HG02885 (cell line): ENCODE results near the gene DPP7.

ENCODE experiments used
- ATAC-seq: cut with Tn5 transposase; IDR thresholded peaks from one replicate; pipeline ENCODE4 v1.9.1; 2021; ENCODE audit warnings: mild to moderate bottlenecking; ENCODE audit not compliant: unreplicated experiment, poor library complexity

DPP7 gene

GRCh38 chr9:137113385-137114159 lies 961 bp downstream of the DPP7 start:
- no peak for ATAC-seq

GRCh38 chr9:137112564-137113384 lies 1.8 kb downstream of the DPP7 start:
- ATAC-seq = no peak

GRCh38 chr9:137111788-137112563 lies 2.6 kb downstream of the DPP7 start:
- ATAC-seq = no peak

DNA sequence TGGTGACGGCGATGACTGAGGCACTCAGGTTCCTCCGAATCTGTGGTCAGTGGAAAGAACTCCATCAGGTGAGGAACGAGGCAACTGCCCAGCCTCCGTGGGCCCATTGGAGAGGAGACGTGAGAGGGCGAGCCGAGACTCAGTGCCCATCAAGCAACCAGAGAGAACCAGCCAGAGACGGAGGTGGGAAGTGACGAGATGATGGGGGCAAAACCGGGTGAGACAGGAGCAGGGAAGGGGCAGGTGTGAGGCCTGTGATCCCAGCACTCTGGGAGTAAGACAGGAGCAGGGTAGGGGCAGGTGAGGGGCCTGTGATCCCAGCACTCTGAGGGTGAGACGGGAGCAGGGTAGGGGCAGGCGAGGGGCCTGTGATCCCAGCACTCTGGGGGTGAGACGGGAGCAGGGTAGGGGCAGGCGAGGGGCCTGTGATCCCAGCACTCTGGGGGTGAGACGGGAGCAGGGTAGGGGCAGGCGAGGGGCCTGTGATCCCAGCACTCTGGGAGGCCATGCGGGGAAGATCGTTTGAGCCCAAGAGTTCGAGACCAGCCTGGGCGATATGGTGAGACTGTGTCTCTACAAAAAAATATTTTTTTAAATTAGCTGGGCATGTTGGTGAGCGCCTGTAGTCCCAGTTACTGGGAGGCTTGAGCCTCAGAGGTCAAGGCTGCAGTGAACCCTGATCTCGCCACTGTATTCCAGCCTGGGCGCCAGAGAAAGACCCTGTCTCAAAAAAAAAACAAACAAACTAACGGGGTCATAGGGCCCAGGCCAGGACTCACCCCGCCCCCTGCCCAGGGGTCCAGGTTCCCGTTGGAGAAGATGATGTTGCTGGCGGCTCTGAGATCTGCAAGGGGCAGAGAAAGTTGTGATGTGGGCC lies 3.4 kb downstream of the DPP7 start:
- no peak for ATAC-seq

DNA sequence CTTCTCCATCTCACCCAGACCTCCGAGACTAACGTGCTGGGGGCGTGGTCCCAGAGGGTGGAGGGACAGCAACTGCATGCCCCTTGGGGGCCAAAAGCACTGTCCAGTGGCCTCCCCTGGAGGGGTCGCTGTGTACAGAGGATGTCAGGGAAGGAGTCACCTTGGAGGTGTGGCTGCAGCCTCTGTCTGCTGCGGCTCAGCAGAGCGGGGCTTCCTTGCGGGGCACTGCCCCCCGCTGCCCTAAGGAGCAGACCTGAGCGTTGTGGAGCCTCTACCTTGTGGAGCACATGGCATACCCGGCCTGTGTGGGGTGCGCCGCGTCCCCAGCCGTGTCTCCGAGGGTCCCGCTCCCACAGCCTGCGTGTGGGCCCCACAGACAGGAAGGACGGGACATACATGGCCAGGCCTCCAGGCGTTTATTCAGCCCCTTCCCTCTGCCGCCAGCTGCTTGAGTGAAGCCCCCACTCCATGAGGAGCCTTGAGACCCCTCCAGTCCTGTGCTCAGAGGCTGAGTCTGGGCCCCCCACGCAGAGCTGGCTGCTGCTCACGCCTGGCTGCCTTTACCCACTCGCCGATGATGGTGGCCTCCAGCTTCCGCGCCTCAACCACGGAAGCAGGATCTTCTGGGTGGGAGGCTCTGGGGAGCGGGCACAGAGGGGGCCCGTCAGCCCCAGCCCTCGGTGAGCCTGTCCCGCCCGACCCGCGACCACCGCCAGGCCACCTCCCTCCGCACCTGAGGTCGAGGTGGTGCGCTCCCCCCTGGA lies 4.2 kb downstream of the DPP7 start:
- ATAC-seq = no peak

DNA sequence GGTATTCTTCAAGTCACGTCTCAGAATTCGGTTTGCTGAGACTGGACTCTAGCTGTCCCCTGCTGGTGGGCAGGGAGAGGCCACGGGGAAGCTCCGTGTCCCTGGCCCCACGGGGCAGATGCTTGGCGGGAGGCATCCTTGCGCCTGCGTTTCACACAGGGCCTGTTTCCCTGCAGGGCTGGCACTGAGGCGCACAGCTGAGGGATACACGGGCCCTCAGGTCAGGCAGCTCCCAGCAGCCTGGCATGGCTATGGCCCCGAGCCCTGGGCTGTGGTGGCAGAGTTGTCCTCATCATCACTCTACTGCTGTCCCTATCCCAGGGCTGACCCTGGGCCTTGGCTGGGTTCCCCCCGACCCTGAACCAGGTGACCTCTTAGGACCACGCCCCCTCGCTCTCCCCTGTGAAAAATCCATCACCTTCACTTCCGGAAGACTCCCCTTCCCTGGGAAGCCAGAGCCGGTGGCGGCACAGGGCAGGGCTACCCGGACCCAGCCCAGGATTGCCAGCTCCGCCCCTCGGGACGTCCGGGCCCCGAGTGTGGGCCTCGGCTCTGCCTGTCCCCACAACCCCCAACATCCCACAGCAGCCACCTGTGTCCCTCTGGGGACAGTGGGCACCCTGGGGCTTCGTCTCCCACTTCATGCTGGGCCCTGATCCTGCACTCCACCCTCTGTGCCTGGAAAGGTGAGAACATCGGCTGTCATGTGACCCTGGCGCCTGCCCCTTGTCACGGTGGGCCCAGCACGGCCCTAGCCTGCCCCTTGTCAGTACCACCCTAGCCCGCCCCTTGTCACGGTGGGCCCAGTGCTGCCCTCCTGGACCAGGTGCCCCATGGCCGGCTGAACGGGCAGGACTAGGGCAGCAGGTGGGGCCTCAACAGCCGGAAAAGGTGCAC lies 5.0 kb downstream of the DPP7 start:
- no peak for ATAC-seq

GRCh38 chr9:137108608-137109249 lies 5.8 kb downstream of the DPP7 start:
- ATAC-seq = no peak

- no peak for ATAC-seq
These were observed 6.6 kb downstream of the DPP7 start for GRCh38 chr9:137107982-137108381.

- ATAC-seq = no peak
These were observed 7.1 kb downstream of the DPP7 start for GRCh38 chr9:137107312-137107921.

DNA sequence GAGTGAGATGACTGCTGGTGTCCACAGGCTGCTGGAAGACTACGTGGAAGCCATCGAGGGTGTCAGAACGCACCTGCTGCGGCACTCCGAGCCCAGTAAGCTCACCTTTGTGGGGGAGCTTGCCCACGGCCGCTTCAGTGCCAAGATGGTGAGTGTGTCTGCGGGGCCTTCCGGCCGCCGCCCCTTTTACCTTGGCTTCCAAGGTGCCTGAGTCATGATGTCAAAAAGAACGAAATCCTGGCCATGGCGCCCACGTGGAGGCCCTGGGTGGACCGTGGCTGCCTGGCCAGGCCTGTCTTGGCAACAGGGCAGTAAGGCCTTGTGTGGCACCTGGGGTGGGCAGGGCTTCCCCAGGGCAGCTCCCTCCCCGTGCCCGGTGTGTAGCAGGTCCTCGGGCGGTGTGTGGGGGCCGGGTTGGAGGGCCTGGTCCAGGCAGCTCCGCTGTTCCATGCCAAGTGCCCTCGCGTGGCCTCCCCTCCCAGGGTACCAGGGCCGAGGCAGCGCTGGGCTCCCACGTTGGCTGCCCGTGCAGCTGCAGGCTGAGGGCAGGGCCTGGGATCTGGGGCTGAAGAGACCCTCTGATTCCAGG lies 7.8 kb downstream of the DPP7 start:
- no peak for ATAC-seq

DNA sequence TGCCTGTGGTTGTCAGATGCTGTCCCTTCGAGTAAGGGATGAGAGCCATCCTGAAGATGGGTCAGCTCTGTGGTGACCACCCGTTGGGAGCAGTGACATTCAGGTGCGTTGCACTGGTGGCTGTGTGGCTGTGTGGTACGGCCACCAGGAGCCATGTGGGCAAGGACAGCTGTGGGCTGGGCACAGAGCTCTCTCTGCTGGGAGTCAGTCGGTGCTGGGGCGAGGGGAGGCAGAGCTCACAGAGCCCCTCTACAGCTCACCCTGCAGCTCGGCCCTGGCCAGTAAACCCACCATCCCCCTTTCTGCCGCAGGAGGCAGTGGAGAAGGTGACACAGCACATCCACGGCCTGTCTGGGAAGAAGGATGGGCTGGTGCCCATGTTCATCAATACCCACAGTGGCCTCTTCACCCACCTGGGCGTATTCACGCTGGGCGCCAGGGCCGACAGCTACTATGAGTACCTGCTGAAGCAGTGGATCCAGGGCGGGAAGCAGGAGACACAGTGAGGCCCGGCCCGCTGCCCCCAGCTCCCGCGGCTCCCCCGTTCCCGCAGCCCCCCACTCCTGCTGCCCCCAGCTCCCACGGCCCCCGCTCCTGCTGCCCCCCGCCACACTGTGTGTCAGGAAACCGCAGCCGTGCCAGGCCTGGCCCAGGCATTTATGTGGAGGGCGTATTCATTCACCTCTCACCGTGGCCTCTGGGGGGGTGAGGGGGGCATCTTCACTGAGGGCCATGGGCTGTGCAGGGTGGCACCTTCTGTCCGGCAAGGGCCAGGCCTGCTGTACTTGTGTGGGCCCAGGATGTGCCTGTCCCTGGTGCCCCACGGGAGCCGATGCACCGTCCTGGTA lies 8.5 kb downstream of the DPP7 start:
- no peak for ATAC-seq

DNA sequence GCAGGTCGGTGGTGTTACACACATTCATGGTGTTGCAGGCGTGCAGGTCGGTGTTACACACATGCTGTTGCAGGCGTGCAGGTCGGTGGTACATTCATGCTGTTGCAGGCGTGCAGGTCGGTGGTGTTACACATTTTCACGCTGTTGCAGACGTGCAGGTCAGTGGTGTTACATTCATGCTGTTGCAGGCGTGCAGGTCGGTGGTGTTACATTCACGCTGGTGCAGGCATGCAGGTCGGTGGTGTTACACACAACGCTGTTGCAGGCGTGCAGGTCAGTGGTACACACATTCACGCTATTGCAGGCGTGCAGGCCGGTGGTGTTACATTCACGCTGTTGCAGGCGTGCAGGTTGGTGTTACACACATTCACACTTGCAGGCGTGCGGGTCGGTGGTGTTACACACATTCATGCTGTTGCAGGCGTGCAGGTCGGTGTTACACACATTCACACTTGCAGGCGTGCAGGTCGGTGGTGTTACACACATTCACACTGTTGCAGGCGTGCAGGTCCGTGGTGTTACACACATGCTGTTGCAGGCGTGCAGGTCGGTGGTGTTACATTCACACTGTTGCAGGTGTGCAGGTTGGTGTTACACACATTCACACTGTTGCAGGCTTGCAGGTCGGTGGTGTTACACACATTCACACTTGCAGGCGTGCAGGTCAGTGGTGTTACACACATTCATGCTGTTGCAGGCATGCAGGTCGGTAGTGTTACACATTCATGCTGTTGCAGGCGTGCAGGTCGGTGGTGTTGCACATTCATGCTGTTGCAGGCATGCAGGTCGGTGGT lies 11.1 kb downstream of the DPP7 start:
- no peak for ATAC-seq

DNA sequence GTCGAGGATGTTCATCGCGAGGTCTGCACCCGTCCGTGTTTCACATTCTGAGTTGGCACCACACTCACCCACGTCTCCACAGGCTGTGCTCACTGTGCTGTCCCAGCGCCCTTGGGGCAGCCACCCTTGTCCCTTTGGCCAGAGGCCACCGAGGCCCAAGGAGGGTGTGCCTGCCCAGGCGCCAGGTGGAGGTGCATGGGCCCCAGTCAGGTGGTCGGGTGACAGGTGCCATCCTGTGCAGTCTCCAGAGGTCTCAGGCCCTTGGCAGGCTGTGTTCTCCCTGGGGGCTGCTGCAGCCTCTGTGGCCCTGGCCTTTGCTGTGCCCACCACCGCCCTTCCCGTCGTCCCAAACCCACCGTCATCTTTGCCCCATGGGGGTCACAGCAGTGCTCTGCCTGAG lies 15.3 kb downstream of the DPP7 start:
- ATAC-seq = no peak

DNA sequence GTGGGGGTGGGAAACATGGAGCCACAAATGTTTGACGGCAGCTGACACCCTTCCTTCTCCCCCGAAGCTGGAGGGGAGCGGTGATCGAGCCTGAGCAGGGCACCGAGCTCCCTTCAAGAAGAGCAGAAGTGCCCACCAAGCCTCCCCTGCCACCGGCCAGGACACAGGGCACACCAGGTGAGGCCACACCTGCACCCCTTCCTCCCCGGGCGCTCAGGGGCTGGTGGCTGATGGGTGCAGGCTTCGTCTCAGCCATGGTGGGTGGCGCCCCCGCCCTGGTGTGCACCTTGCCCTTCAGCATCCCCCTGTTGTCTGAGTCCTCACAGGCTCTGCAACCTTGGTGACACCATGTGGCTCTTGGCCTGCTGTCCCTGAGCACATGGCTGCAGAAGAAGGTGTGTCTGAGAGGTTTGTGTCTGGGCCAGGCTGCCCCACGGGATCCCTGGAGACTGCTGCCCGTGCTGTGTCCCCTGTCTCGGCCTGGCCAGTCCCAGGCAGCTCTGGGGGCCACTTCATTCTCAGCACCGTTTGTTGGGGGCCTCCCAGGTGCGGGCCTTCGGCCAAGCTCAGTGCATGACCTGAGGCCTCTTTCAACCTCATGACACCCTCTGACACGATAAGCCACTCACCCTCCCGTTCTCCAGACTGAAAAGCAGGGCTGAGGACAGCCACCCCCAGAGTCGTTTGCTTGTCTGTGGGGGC lies 16.6 kb downstream of the DPP7 start:
- no peak for ATAC-seq
